ENCODE results near the gene DLX3. TPM values are rescaled to one million over a fixed set of nuclear protein-coding genes. Genes with fewer than 3 reads are reported as not detected.

Gene DLX3
- total and polyA plus RNA-seq, 2 donors: 0.09 to 1.1 TPM

GRCh38 chr17:50026837-50027171, 31.8 kb upstream of the DLX3 start:
- Histone ChIP-seq H3K27ac (ENCODE audit: low read depth in 1 of 2, low read length in 1 of 2) (no peak overlapping the region), H3K4me1 (ENCODE audit: control insufficient read depth in 2 of 2, insufficient read depth in 2 of 2, low read length in 2 of 2) (peaks cover 0 to 7% of the 10 kb centered on the region in 2 donors), H3K36me3 (ENCODE audit: control insufficient read depth in 2 of 2, insufficient read depth in 2 of 2, low read length in 1 of 2) (no peaks in the 10 kb centered on the region), H3K4me3 (ENCODE audit: low read length in 2 of 2) (no peak overlapping the region), H3K27me3 (ENCODE audit: control insufficient read depth in 2 of 2, insufficient read depth in 1 of 2, low read length in 1 of 2) (peaks cover 0 to 35% of the 10 kb centered on the region in 2 donors), H3K9me3 (ENCODE audit: control insufficient read depth in 2 of 2, insufficient read depth in 1 of 2, low read length in 1 of 2) (peaks cover 0 to 1% of the 10 kb centered on the region in 2 donors)
- WGBS: 2% methylated on average over 6 of the region's 6 CpGs
- peak; percentile 10 to 70 (median 45) for DNase-seq (ENCODE audit: low read depth in 6 of 9, low spot score in 9 of 9)

- Histone ChIP-seq H3K27me3 (ENCODE audit: control insufficient read depth in 2 of 2, insufficient read depth in 1 of 2, low read length in 1 of 2) (peaks cover 0 to 38% of the 10 kb centered on the region in 2 donors), H3K4me1 (ENCODE audit: control insufficient read depth in 2 of 2, insufficient read depth in 2 of 2, low read length in 2 of 2) (peaks cover 0 to 7% of the 10 kb centered on the region in 2 donors), H3K4me3 (ENCODE audit: low read length in 2 of 2) (no peak overlapping the region), H3K36me3 (ENCODE audit: control insufficient read depth in 2 of 2, insufficient read depth in 2 of 2, low read length in 1 of 2) (no peaks in the 10 kb centered on the region), H3K9me3 (ENCODE audit: control insufficient read depth in 2 of 2, insufficient read depth in 1 of 2, low read length in 1 of 2) (peaks cover 0 to 1% of the 10 kb centered on the region in 2 donors), H3K27ac (ENCODE audit: low read depth in 1 of 2, low read length in 1 of 2) (no peak overlapping the region)
- DNase-seq (ENCODE audit: low read depth in 6 of 9, low spot score in 9 of 9): no peak
- WGBS: 81% methylated on average over 8 of the region's 8 CpGs
These were observed 31.1 kb upstream of the DLX3 start for GRCh38 chr17:50026046-50026675.

- Histone ChIP-seq H3K27ac (ENCODE audit: low read depth in 1 of 2, low read length in 1 of 2) (no peak overlapping the region), H3K4me1 (ENCODE audit: control insufficient read depth in 2 of 2, insufficient read depth in 2 of 2, low read length in 2 of 2) (peaks cover 0 to 7% of the 10 kb centered on the region in 2 donors), H3K27me3 (ENCODE audit: control insufficient read depth in 2 of 2, insufficient read depth in 1 of 2, low read length in 1 of 2) (peaks cover 0 to 44% of the 10 kb centered on the region in 2 donors), H3K4me3 (ENCODE audit: low read length in 2 of 2) (no peak overlapping the region), H3K9me3 (ENCODE audit: control insufficient read depth in 2 of 2, insufficient read depth in 1 of 2, low read length in 1 of 2) (peaks cover 0 to 1% of the 10 kb centered on the region in 2 donors), H3K36me3 (ENCODE audit: control insufficient read depth in 2 of 2, insufficient read depth in 2 of 2, low read length in 1 of 2) (no peaks in the 10 kb centered on the region)
- DNase-seq (ENCODE audit: low read depth in 6 of 9, low spot score in 9 of 9): no peak
- WGBS: 54% methylated on average over 7 of the region's 7 CpGs
These were observed 29.8 kb upstream of the DLX3 start for GRCh38 chr17:50024808-50025207.

GRCh38 chr17:50023520-50023919, 28.5 kb upstream of the DLX3 start:
- Histone ChIP-seq H3K4me1 (ENCODE audit: control insufficient read depth in 2 of 2, insufficient read depth in 2 of 2, low read length in 2 of 2) (peaks cover 0 to 7% of the 10 kb centered on the region in 2 donors), H3K27me3 (ENCODE audit: control insufficient read depth in 2 of 2, insufficient read depth in 1 of 2, low read length in 1 of 2) (peaks cover 0 to 37% of the 10 kb centered on the region in 2 donors), H3K36me3 (ENCODE audit: control insufficient read depth in 2 of 2, insufficient read depth in 2 of 2, low read length in 1 of 2) (no peaks in the 10 kb centered on the region), H3K4me3 (ENCODE audit: low read length in 2 of 2) (no peak overlapping the region), H3K9me3 (ENCODE audit: control insufficient read depth in 2 of 2, insufficient read depth in 1 of 2, low read length in 1 of 2) (peaks cover 0 to 1% of the 10 kb centered on the region in 2 donors), H3K27ac (ENCODE audit: low read depth in 1 of 2, low read length in 1 of 2) (no peak overlapping the region)
- 70% methylated on average over 8 of the region's 8 CpGs for WGBS
- DNase-seq (ENCODE audit: low read depth in 6 of 9, low spot score in 9 of 9): no peak

- H3K4me3 ChIP-seq (ENCODE audit: low read length in 2 of 2): no peak overlapping the region
- no peak for DNase-seq (ENCODE audit: low read depth in 6 of 9, low spot score in 9 of 9)
- H3K27ac ChIP-seq (ENCODE audit: low read depth in 1 of 2, low read length in 1 of 2): no peak overlapping the region
- 92% methylated on average over 6 of the region's 6 CpGs for WGBS
- H3K9me3 ChIP-seq (ENCODE audit: control insufficient read depth in 2 of 2, insufficient read depth in 1 of 2, low read length in 1 of 2): peaks cover 0 to 1% of the 10 kb centered on the region in 2 donors
- H3K36me3 ChIP-seq (ENCODE audit: control insufficient read depth in 2 of 2, insufficient read depth in 2 of 2, low read length in 1 of 2): no peaks in the 10 kb centered on the region
- peaks cover 0 to 7% of the 10 kb centered on the region in 2 donors for H3K4me1 ChIP-seq (ENCODE audit: control insufficient read depth in 2 of 2, insufficient read depth in 2 of 2, low read length in 2 of 2)
- peaks cover 0 to 28% of the 10 kb centered on the region in 2 donors for H3K27me3 ChIP-seq (ENCODE audit: control insufficient read depth in 2 of 2, insufficient read depth in 1 of 2, low read length in 1 of 2)
These were observed 27.6 kb upstream of the DLX3 start for GRCh38 chr17:50022463-50023130.

GRCh38 chr17:50021681-50022370, 26.8 kb upstream of the DLX3 start:
- H3K4me1 ChIP-seq (ENCODE audit: control insufficient read depth in 2 of 2, insufficient read depth in 2 of 2, low read length in 2 of 2): no peaks in the 10 kb centered on the region
- no peak for DNase-seq (ENCODE audit: low read depth in 6 of 9, low spot score in 9 of 9)
- H3K27ac ChIP-seq (ENCODE audit: low read depth in 1 of 2, low read length in 1 of 2): no peak overlapping the region
- 98% methylated on average over 6 of the region's 6 CpGs for WGBS
- H3K27me3 ChIP-seq (ENCODE audit: control insufficient read depth in 2 of 2, insufficient read depth in 1 of 2, low read length in 1 of 2): peaks cover 0 to 20% of the 10 kb centered on the region in 2 donors
- no peak overlapping the region for H3K4me3 ChIP-seq (ENCODE audit: low read length in 2 of 2)
- no peaks in the 10 kb centered on the region for H3K36me3 ChIP-seq (ENCODE audit: control insufficient read depth in 2 of 2, insufficient read depth in 2 of 2, low read length in 1 of 2)
- H3K9me3 ChIP-seq (ENCODE audit: control insufficient read depth in 2 of 2, insufficient read depth in 1 of 2, low read length in 1 of 2): peaks cover 0 to 1% of the 10 kb centered on the region in 2 donors

DNA sequence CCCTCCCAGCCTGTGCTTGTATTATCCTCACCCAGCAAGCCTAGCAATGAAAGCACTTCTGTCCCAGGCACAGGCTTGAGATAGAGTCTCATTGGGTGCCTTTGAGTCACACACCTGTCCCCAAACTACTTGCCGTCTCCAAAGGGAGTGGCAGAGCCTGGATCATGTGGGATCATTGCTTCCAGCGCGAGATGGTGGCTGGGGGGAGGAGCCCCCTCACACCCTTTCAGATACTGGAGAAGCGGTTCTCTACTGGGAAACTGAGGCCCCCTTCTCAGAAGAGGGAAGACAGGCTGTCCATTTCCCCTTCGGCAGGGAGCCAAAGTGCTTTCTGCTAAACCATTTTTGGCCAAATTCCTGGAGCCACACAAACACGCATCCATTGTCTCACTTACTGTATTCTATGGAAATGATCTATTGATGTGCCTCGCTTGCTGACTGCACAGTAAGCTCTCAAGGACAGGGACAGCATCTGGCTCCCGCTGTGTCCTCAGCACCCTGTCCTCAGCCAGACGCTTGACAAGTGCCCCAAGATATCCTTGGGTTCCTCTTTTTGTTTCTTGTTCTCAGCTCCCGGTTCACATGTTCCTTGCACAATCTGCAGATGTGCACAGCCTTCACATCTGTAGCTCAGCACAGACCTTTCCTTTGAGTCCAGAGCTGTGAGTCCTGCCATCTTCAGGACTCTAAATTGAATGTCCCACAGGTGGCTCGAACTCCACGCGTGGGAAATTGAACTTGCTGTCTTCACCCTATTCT, 26.0 kb upstream of the DLX3 start:
- Histone ChIP-seq H3K27ac (ENCODE audit: low read depth in 1 of 2, low read length in 1 of 2) (no peak overlapping the region), H3K4me3 (ENCODE audit: low read length in 2 of 2) (no peak overlapping the region), H3K9me3 (ENCODE audit: control insufficient read depth in 2 of 2, insufficient read depth in 1 of 2, low read length in 1 of 2) (peaks cover 0 to 1% of the 10 kb centered on the region in 2 donors), H3K36me3 (ENCODE audit: control insufficient read depth in 2 of 2, insufficient read depth in 2 of 2, low read length in 1 of 2) (no peaks in the 10 kb centered on the region), H3K4me1 (ENCODE audit: control insufficient read depth in 2 of 2, insufficient read depth in 2 of 2, low read length in 2 of 2) (no peaks in the 10 kb centered on the region), H3K27me3 (ENCODE audit: control insufficient read depth in 2 of 2, insufficient read depth in 1 of 2, low read length in 1 of 2) (peaks cover 0 to 15% of the 10 kb centered on the region in 2 donors)
- DNase-seq (ENCODE audit: low read depth in 6 of 9, low spot score in 9 of 9): no peak
- WGBS: 58% methylated on average over 13 of the region's 13 CpGs

DNA sequence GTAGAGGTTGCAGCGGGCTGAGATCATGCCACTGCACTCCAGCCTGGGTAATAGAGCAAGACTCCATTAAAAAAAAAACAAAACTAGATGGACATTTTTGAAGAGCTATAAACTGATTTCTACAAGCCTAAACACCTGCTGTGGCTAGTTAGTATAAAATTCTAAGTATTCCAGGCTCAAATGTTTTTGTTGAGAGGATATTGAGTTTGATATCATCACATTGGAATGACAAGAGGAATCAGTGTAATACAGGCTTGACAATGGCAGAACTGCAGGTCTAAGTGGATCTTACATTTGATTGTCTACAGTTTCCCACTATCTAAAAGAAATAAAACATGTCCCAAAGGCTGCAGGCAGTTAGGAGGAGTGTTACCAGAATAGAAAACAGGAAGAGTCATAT, 23.9 kb upstream of the DLX3 start:
- 94% methylated on average over 1 of the region's 1 CpG for WGBS
- H3K27ac ChIP-seq (ENCODE audit: low read depth in 1 of 2, low read length in 1 of 2): no peak overlapping the region
- no peak overlapping the region for H3K4me3 ChIP-seq (ENCODE audit: low read length in 2 of 2)
- H3K4me1 ChIP-seq (ENCODE audit: control insufficient read depth in 2 of 2, insufficient read depth in 2 of 2, low read length in 2 of 2): no peaks in the 10 kb centered on the region
- peaks cover 0 to 4% of the 10 kb centered on the region in 2 donors for H3K9me3 ChIP-seq (ENCODE audit: control insufficient read depth in 2 of 2, insufficient read depth in 1 of 2, low read length in 1 of 2)
- H3K36me3 ChIP-seq (ENCODE audit: control insufficient read depth in 2 of 2, insufficient read depth in 2 of 2, low read length in 1 of 2): no peaks in the 10 kb centered on the region
- DNase-seq (ENCODE audit: low read depth in 6 of 9, low spot score in 9 of 9): no peak
- H3K27me3 ChIP-seq (ENCODE audit: control insufficient read depth in 2 of 2, insufficient read depth in 1 of 2, low read length in 1 of 2): peaks cover 0 to 15% of the 10 kb centered on the region in 2 donors
